HG03521 (cell line): Measurements from ENCODE around the gene CDH4.

Experiments
- ATAC-seq: cut with Tn5 transposase; IDR thresholded peaks from one replicate; pipeline ENCODE4 v1.9.1; 2021; ENCODE audit warnings: mild to moderate bottlenecking, moderate library complexity; ENCODE audit not compliant: unreplicated experiment

CDH4 gene

GRCh38 chr20:61806314-61806713, 554.3 kb downstream of the CDH4 start:
- ATAC-seq = no peak

DNA sequence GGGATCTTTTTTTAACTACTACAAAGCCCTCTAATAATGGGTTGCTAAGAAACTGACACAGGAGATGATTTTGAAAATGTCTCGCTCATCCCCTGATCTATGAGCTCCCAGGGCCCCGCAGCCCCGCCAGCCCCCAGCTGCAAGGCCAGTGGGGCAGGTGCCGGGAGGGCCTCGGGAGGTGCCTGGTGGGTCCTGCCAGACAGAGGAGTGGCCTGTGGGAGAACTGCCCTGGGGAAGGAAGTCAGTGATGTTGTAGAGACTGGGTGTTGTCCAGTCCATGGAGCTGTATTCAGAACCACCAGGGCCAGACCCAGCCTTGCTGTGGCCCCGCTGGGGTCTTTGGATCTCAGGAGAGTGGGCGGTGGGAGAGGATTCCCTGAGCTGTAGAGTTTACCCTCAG, 554.9 kb downstream of the CDH4 start:
- ATAC-seq = no peak

- no peak for ATAC-seq
Measured at GRCh38 chr20:61807471-61808160, 555.6 kb downstream of the CDH4 start.

DNA sequence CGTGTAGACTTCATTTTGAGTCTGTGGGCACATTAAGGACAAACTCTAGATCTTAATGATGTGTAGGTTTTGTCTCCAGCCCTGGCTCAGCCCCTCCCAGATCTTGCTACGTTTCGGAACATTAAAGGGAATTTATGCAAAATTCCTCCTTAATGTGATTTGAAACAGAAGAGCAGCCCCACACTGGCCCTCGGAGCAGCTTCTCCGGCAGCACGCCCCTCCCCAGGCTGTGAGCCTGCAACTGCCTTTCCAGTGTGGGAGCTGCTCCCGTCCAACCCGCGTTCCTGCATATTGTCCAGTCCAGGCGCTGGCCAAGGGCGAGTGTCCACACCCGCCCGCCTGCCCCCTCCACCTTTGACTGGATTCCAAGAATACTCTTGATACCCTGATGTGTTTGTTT, 556.4 kb downstream of the CDH4 start:
- ATAC-seq = no peak

GRCh38 chr20:61809006-61809770, 557.1 kb downstream of the CDH4 start:
- ATAC-seq = no peak

GRCh38 chr20:61810066-61810737, 558.1 kb downstream of the CDH4 start:
- ATAC-seq = no peak

DNA sequence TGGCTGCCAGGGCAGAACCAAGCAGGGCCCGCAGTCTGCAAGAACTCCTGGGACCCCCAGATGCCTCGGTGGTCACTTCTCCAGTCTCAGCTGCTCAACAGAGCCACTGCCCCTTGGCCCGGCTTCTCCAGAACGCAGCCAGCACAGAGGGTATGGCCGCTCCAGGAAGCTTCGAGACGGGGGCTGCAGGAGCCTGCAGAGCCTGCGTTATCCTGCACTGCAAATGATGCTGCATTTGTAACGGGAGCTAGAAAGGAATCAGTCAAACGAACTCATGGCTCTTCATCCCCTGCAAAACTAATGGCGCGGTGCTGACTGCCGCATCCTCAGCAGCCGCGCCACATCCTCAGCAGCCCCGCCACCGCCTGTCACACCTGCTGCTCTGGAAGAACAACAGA, 558.7 kb downstream of the CDH4 start:
- no peak for ATAC-seq

- ATAC-seq = no peak
Measured at GRCh38 chr20:61811166-61811565, 559.1 kb downstream of the CDH4 start.

GRCh38 chr20:61812121-61812844, 560.2 kb downstream of the CDH4 start:
- ATAC-seq = no peak

DNA sequence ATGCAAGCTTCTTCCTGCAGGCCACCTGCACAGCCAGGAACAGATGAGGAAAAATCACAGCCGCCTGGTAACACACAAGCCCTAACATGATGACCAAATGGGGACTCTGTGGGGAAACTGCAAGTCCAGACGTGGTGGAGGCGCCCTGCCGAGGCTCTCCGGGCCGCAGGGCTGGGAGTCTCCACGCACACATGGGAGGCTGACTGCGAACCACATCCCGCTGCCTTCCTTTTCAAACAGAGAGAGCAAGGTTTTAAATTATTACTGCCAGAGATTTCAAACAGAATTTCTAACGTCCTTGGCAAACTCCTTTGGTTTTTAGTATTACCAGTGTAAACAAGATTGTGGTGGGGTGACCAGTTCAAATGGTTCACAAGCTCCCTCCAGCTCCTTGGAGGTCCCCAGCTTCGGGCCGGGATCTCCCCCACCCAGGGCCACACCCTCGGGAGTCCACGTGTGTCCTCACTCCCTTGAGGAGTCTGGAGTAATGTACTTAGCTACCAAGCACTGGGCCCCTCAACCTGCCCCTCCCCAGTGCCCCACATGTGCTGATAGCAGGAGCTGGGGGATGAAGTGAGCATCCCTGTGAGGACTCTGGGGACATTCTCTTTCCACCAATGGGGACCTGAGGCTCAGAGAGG, 560.9 kb downstream of the CDH4 start:
- ATAC-seq = no peak

- no peak for ATAC-seq
Measured at GRCh38 chr20:61813791-61814190, 561.7 kb downstream of the CDH4 start.

GRCh38 chr20:61814244-61814643, 562.2 kb downstream of the CDH4 start:
- no peak for ATAC-seq

- ATAC-seq = no peak
Measured at GRCh38 chr20:61814726-61815125, 562.7 kb downstream of the CDH4 start.

DNA sequence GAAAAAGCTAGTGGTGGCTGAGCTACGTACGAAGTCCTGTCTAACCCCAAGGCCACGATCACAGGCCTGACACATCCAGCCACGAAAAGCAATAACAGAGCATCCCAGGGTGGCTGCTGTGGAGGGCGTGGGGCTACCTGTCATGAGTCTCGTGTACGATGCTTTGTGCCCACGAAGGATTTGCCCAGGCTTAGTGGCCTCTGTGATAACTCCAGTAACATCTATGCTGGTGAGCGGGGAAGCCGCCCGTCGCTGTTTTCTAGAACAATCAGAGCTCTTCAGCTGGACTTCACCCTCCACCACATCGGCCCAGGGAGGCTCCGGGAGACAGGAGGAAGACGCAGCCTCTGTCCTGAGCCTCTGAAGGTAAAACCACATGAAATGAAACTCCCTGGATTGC, 563.1 kb downstream of the CDH4 start:
- no peak for ATAC-seq

GRCh38 chr20:61815678-61816077, 563.6 kb downstream of the CDH4 start:
- ATAC-seq = no peak

GRCh38 chr20:61816606-61817460, 564.8 kb downstream of the CDH4 start:
- no peak for ATAC-seq

DNA sequence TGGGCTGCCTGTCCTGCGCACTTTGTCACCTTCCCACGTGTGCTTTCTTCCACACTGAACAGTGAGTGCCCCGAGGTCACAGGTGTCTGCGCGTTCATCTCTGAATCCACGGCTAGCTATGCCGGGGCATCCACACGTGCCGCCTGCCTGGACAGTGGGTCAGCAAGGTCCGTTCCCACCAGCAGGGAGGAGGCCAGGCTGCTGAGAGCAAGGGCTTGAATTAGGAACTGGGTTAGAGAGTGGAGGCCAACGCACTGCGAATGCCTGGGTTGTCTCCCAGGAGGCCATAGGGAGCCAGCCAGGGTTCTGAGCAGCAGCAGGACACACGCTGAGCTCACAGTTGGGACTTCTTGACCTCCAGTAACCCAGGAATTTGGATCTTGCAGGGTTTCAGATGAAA, 565.5 kb downstream of the CDH4 start:
- ATAC-seq = no peak

GRCh38 chr20:61818746-61819573, 566.9 kb downstream of the CDH4 start:
- ATAC-seq = no peak

- ATAC-seq = no peak
Measured at GRCh38 chr20:61819574-61819846, 567.4 kb downstream of the CDH4 start.
